Spleen (tissue), 11 donors: ENCODE measurements around the gene TMEM18. TPM values are rescaled to one million over a fixed set of nuclear protein-coding genes. Genes with fewer than 3 reads are reported as not detected.
A peak's percentile ranks its signal among the peaks of the same experiment; 100 is the strongest.

ENCODE experiments used
- DNase-seq: peaks from one replicate; pipeline ENCODE4 v3.0.0-alpha.2; 2020
- H3K27ac ChIP-seq, 8 donors: fragments of 200-600 bp; sonication (generic) in 7 of 8; 1 replicate in 4 of 8; 2 replicates in 4 of 8; pipeline versions ENCODE4 v1.5.0 to v1.8.0; 2016 to 2021; ENCODE audit warnings: inconsistent platforms in 4 of 8, mild to moderate bottlenecking in 4 of 8, moderate library complexity in 1 of 8
- H3K27me3 ChIP-seq, 7 donors: fragments of 200-600 bp; sonication (generic) in 6 of 7; replicated peaks in 1 of 7; 1 replicate in 4 of 7; 2 replicates in 3 of 7; pipeline versions ENCODE4 v1.5.0 to v1.8.0; 2016 to 2021; ENCODE audit warnings: inconsistent platforms in 3 of 7, mild to moderate bottlenecking in 1 of 7
- H3K36me3 ChIP-seq, 6 donors: fragments of 200-600 bp; sonication (generic) in 5 of 6; 1 replicate in 4 of 6; 2 replicates in 2 of 6; pipeline versions ENCODE4 v1.5.0 to v1.8.0; 2016 to 2021; ENCODE audit warnings: inconsistent platforms in 2 of 6
- H3K4me1 ChIP-seq, 6 donors: fragments of 200-600 bp; sonication (generic) in 5 of 6; 1 replicate in 3 of 6; 2 replicates in 3 of 6; pipeline versions ENCODE4 v1.5.0 to v1.8.0; 2016 to 2021; ENCODE audit warnings: inconsistent platforms in 3 of 6
- H3K4me3 ChIP-seq, 8 donors: fragments of 200-600 bp; sonication (generic) in 7 of 8; 1 replicate in 4 of 8; 2 replicates in 4 of 8; pipeline versions ENCODE4 v1.5.0 to v1.8.0; 2016 to 2021; ENCODE audit warnings: inconsistent platforms in 4 of 8, mild to moderate bottlenecking in 4 of 8, moderate library complexity in 2 of 8
- H3K9me3 ChIP-seq, 8 donors: fragments of 200-600 bp; sonication (generic) in 7 of 8; 1 replicate in 4 of 8; 2 replicates in 4 of 8; pipeline versions ENCODE4 v1.5.0 to v1.8.0; 2016 to 2021; ENCODE audit warnings: inconsistent platforms in 4 of 8
- CTCF ChIP-seq, 11 experiments: fragments of 200-600 bp in 7 of 11; fragments of 450-650 bp in 4 of 11; sonication (generic) in 4 of 11; IDR thresholded peaks in 8 of 11; conservative IDR thresholded peaks in 3 of 11; 1 replicate in 7 of 11; 2 replicates in 4 of 11; pipeline versions ENCODE4 v1.4.0 to v1.8.0; 2016 to 2021; ENCODE audit warnings: antibody characterized with exemption in 11 of 11, inconsistent platforms in 4 of 11, mild to moderate bottlenecking in 1 of 11
- POLR2A ChIP-seq, 3 donors: fragments of 450-650 bp; IDR thresholded peaks; one replicate each; pipeline ENCODE4 v1.5.1; 2017; ENCODE audit warnings: antibody characterized with exemption in 3 of 3, mild to moderate bottlenecking in 1 of 3
- POLR2AphosphoS5 ChIP-seq, 3 donors: sonication (generic); formaldehyde crosslinking; IDR thresholded peaks; one replicate each; pipeline ENCODE4 v1.5.1; 2017; ENCODE audit warnings: antibody characterized with exemption in 3 of 3
- WGBS, 5 donors: extraction: QIAGEN DNeasy Blood & Tissue Kit in 3 of 5; methylation state at CpG; one replicate each; pipeline versions ENCODE4 v1.1.5 to v1.1.7; 2013 to 2018; 5-methylcytosine and 5-hydroxymethylcytosine counted together
- intact Hi-C: fragments of 100-400 bp; cut with DNase I; formaldehyde crosslinking; loops from one replicate; pipeline ENCODE4 v1.15.0; 2023; ENCODE audit warnings: low total_unique reads
- polyA plus RNA-seq, 3 donors: library from polyadenylated mRNA; stranded (reverse); fragments of 200-250 nt; gene quantifications; one replicate each; pipeline ENCODE4 v1.2.1, GENCODE V29; 2013
- total RNA-seq, 7 donors: library from RNA; depleted of rRNA in 3 of 7; stranded (reverse); fragments of >200 nt in 3 of 7; fragmentation: NEBNext Ultra II Directional in 4 of 7; extraction: Animal tissue kit (Norgen Biotek cat#: 25700) in 4 of 7; gene quantifications; one replicate each; pipeline versions ENCODE4 v1.1.0 to v1.2.1, GENCODE V29; 2016 to 2021
- donor health status: healthy with polysubstance abuse.
- donor health status: DM: no; HTN: no; CAD: no; lungs with moderate emphysema.
- donor health status: DM: no; HTN: no; CAD: no.
- donor health status: Bipolar disorder and iron deficiency.
- donor health status: healthy.
- donor health status: DM: no; HTN: no; CAD: no.
- donor health status: DM: yes; HTN: yes; CAD: no.

Gene TMEM18
- total and polyA plus RNA-seq, 10 donors, result 20.0 to 29.3 (median 22.6) TPM

- TF ChIP-seq CTCF (IDR thresholded peaks at IDR 0.05 in 8 of 11, conservative IDR thresholded peaks at IDR 0.05 in 3 of 11) (no peak), POLR2A (IDR thresholded peaks at IDR 0.05) (no peak), POLR2AphosphoS5 (IDR thresholded peaks at IDR 0.05) (no peak)
- no peak for DNase-seq
- peaks cover 0 to 12% (median 6%) of the 10 kb centered on the region in 6 donors for H3K4me1 ChIP-seq
- no peak overlapping the region for H3K27ac ChIP-seq
- WGBS, 5 donors, result 64 to 74% (median 70%) methylated on average over 7 of the region's 7 CpGs
- intact Hi-C loops, result no loop called here
- H3K27me3 ChIP-seq, result peaks cover 0 to 24% (median 9%) of the 10 kb centered on the region in 7 donors
- no peak overlapping the region for H3K4me3 ChIP-seq
- no peaks in the 10 kb centered on the region for H3K9me3 ChIP-seq
- H3K36me3 ChIP-seq, result no peaks in the 10 kb centered on the region
Measured at GRCh38 chr2:637804-638203, 39.4 kb downstream of the TMEM18 start.

- 68 to 79% (median 71%) methylated on average over 15 to 16 of the region's 16 CpGs for WGBS, 5 donors
- Histone ChIP-seq H3K4me3 (no peak overlapping the region), H3K9me3 (no peaks in the 10 kb centered on the region), H3K27me3 (peaks cover 0 to 23% (median 9%) of the 10 kb centered on the region in 7 donors), H3K27ac (no peak overlapping the region), H3K36me3 (no peaks in the 10 kb centered on the region), H3K4me1 (peaks cover 0 to 12% (median 6%) of the 10 kb centered on the region in 6 donors)
- TF ChIP-seq POLR2AphosphoS5 (IDR thresholded peaks at IDR 0.05) (no peak), POLR2A (IDR thresholded peaks at IDR 0.05) (no peak), CTCF (IDR thresholded peaks at IDR 0.05 in 8 of 11, conservative IDR thresholded peaks at IDR 0.05 in 3 of 11) (no peak)
- intact Hi-C loops, result no loop called here
- no peak for DNase-seq
Measured at GRCh38 chr2:637406-637776, 39.8 kb downstream of the TMEM18 start.

- Histone ChIP-seq H3K4me1 (peaks cover 0 to 12% (median 6%) of the 10 kb centered on the region in 6 donors), H3K4me3 (peak overlapping the region in 6 of 8 donors; percentile 23 to 47 (median 36)), H3K9me3 (peaks cover 0 to 4% (median 0%) of the 10 kb centered on the region in 8 donors), H3K27me3 (peaks cover 0 to 18% (median 9%) of the 10 kb centered on the region in 7 donors), H3K27ac (no peak overlapping the region), H3K36me3 (no peaks in the 10 kb centered on the region)
- 1 to 26% (median 12%) methylated on average over 19 to 57 of the region's 57 CpGs for WGBS, 5 donors
- TF ChIP-seq POLR2A (IDR thresholded peaks at IDR 0.05), result no peak
- peak; percentile 63 to 89 (median 79) for TF ChIP-seq CTCF (IDR thresholded peaks at IDR 0.05 in 8 of 11, conservative IDR thresholded peaks at IDR 0.05 in 3 of 11)
- peak in 2 of 3 donors; percentile 41 to 65 for TF ChIP-seq POLR2AphosphoS5 (IDR thresholded peaks at IDR 0.05)
- intact Hi-C loops, result no loop called here
- peak; percentile 84 for DNase-seq
Measured at GRCh38 chr2:636641-637405, 40.4 kb downstream of the TMEM18 start.
